ENCODE results near the gene FCN2. TPM values are rescaled to one million over a fixed set of nuclear protein-coding genes. Genes with fewer than 3 reads are reported as not detected.

The FCN2 gene
- polyA plus RNA-seq, 1 of the 3 experiments (the other 2 are of a cell fraction): not detected

- H3K79me2 ChIP-seq (ENCODE audit: insufficient read depth): no peaks in the 10 kb centered on the region
- no peak for DNase-seq
- 48% methylated on average over 2 of the region's 9 CpGs for WGBS (ENCODE audit: low lambda C conversion rate)
- POLR2A ChIA-PET: no interaction called here
- CTCF ChIA-PET: no interaction called here
- H3K4me2 ChIP-seq: no peak overlapping the region
- H3K9me3 ChIP-seq: no peaks in the 10 kb centered on the region
- no peak overlapping the region for H2AFZ ChIP-seq (ENCODE audit: low read depth)
- no peaks in the 10 kb centered on the region for H3K9me2 ChIP-seq
- H3K36me3 ChIP-seq (replicated peaks in 1 of 2; ENCODE audit: control insufficient read depth in 1 of 2, insufficient read depth in 2 of 2, low read length in 1 of 2): no peaks in the 10 kb centered on the region
- H3K4me3 ChIP-seq (ENCODE audit: low read depth in 2 of 2, low read length in 1 of 2): no peak overlapping the region
- H3K9ac ChIP-seq: no peak overlapping the region
- no peak overlapping the region for H3K27ac ChIP-seq (ENCODE audit: low read depth in 2 of 2, low read length in 1 of 2)
- H4K20me1 ChIP-seq (ENCODE audit: insufficient read depth): no peaks in the 10 kb centered on the region
- TF ChIP-seq RAD21 (IDR thresholded peaks at IDR 0.05; ENCODE audit: low read length): no peak
- TF ChIP-seq FOSL2 (IDR thresholded peaks at IDR 0.05; ENCODE audit: borderline replicate concordance, low read depth): no peak
- TF ChIP-seq CTCF (IDR thresholded peaks at IDR 0.05): no peak
- TF ChIP-seq GATA2 (CRISPR knock-in tag; IDR thresholded peaks at IDR 0.05): no peak
- no peak for TF ChIP-seq MEF2A (IDR thresholded peaks at IDR 0.05; ENCODE audit: borderline replicate concordance, low read depth)
- TF ChIP-seq EP300 (IDR thresholded peaks at IDR 0.05; ENCODE audit: borderline replicate concordance in 1 of 2, low read depth in 1 of 2, low read length in 1 of 2): no peak
- TF ChIP-seq PBX3 (IDR thresholded peaks at IDR 0.05): no peak
- TF ChIP-seq YY1 (IDR thresholded peaks at IDR 0.05; ENCODE audit: low read depth): no peak
- TF ChIP-seq IRF3 (IDR thresholded peaks at IDR 0.05; ENCODE audit: low read depth, low read length): no peak
- no peak for TF ChIP-seq MXI1 (IDR thresholded peaks at IDR 0.05; ENCODE audit: low read depth, low read length)
- no peak for TF ChIP-seq CHD2 (IDR thresholded peaks at IDR 0.05; ENCODE audit: low read length, partially characterized antibody)
- TF ChIP-seq NFIC (IDR thresholded peaks at IDR 0.05; ENCODE audit: borderline replicate concordance): no peak
- no peak for TF ChIP-seq MAX (IDR thresholded peaks at IDR 0.05; ENCODE audit: low read depth)
- TF ChIP-seq TEAD4 (IDR thresholded peaks at IDR 0.05; ENCODE audit: borderline replicate concordance, insufficient read depth): no peak
- TF ChIP-seq USF2 (IDR thresholded peaks at IDR 0.05; ENCODE audit: borderline replicate concordance, low read depth, low read length): no peak
- no peak for TF ChIP-seq FOXM1 (IDR thresholded peaks at IDR 0.05; ENCODE audit: low read depth)
- no peak for TF ChIP-seq TCF12 (IDR thresholded peaks at IDR 0.05)
- no peak for TF ChIP-seq ELF1 (IDR thresholded peaks at IDR 0.05)
- no peak for TF ChIP-seq USF1 (IDR thresholded peaks at IDR 0.05; ENCODE audit: borderline replicate concordance, low read depth)
- TF ChIP-seq TAF1 (IDR thresholded peaks at IDR 0.05; ENCODE audit: borderline replicate concordance, low read depth, low read length): no peak
- peaks cover 9% of the 10 kb centered on the region for H3F3A ChIP-seq (replicated peaks; ENCODE audit: insufficient read depth)
- H3K4me1 ChIP-seq (ENCODE audit: control insufficient read depth in 1 of 2, insufficient read depth in 2 of 2, low read depth in 1 of 2, low read length in 1 of 2): no peaks in the 10 kb centered on the region
- no peaks in the 10 kb centered on the region for H3K27me3 ChIP-seq (ENCODE audit: insufficient read depth)
Observed at GRCh38 chr9:134850611-134851010, 30.0 kb upstream of the FCN2 start.
